NB4 (cell line): ENCODE data around the gene GBA3.

Experiments
- CTCF ChIP-seq: IDR thresholded peaks from one replicate; pipeline ENCODE4 v1.5.1; 2012; ENCODE audit warnings: low read depth, low read length
- POLR2A ChIP-seq: IDR thresholded peaks from 2 replicates; pipeline ENCODE4 v1.6.1; 2011; ENCODE audit warnings: mild to moderate bottlenecking; ENCODE audit not compliant: insufficient read length; ENCODE audit errors: extremely low read depth

- TF ChIP-seq CTCF (no peak), POLR2A (no peak)
Measured at GRCh38 chr4:22713841-22714240, 21.1 kb downstream of the GBA3 start.
